CMK (cell line): Measurements from ENCODE around the gene CCNE1.

ENCODE experiments used
- DNase-seq: peaks from one replicate; pipeline ENCODE4 v3.0.0-alpha.2; 2010; ENCODE audit warnings: low read depth

The CCNE1 gene

GRCh38 chr19:29844891-29845573 lies 33.2 kb downstream of the CCNE1 start:
- peak; percentile 78 for DNase-seq

DNA sequence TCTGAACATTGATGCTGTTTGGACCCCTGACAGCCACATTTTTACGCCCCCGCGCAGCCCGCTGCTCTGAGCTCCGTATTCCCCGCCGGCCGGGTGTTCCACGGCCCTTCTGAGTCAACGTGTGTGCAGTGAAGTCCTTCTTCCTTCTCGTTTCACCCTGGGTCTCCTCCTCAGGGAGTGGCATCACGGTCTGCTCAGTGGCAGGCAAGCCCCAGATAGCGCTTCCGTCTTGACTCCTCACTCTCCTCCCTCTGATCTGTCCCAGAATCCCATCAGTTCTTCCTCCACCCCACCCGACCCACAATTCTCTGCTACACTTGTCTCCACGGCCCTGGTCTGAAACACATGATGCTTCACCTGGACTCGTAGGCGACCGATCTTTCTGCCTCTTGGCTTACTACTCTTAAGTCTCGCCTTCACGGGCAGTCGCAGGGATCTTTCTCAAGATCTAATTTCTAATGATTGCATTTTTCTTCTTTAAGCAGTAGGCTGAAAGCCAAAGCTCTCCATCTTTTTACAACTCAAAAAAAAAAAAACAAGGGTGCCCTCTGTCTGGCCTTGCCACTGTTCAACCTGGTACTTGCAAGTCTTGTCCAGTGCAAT lies 33.9 kb downstream of the CCNE1 start:
- no peak for DNase-seq

- DNase-seq = no peak
Observed at GRCh38 chr19:29849208-29849607, 37.4 kb downstream of the CCNE1 start.

- no peak for DNase-seq
Observed at GRCh38 chr19:29850482-29850881, 38.7 kb downstream of the CCNE1 start.

GRCh38 chr19:29851769-29852521 lies 40.2 kb downstream of the CCNE1 start:
- DNase-seq = no peak

DNA sequence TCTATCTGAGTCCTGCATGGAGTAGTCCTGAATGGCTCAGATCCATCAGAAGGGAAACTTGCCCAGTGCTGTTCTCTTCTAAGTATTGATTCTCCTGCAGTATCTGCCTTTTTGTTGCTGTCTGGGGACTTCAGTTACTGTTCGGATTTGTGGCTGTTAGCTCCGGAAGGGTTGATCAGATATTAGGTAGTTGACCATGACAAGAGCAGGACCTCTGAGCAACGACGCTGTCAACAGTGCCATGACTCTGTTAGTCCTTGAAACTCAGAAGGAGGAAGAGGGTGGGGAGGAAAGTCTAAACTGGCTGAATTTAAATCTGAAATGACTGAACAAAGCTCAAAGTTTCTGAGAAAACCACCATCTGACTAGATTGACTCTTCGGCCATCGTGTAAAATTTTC lies 42.2 kb downstream of the CCNE1 start:
- no peak for DNase-seq

- DNase-seq = no peak
Observed at GRCh38 chr19:29855087-29855486, 43.3 kb downstream of the CCNE1 start.

DNA sequence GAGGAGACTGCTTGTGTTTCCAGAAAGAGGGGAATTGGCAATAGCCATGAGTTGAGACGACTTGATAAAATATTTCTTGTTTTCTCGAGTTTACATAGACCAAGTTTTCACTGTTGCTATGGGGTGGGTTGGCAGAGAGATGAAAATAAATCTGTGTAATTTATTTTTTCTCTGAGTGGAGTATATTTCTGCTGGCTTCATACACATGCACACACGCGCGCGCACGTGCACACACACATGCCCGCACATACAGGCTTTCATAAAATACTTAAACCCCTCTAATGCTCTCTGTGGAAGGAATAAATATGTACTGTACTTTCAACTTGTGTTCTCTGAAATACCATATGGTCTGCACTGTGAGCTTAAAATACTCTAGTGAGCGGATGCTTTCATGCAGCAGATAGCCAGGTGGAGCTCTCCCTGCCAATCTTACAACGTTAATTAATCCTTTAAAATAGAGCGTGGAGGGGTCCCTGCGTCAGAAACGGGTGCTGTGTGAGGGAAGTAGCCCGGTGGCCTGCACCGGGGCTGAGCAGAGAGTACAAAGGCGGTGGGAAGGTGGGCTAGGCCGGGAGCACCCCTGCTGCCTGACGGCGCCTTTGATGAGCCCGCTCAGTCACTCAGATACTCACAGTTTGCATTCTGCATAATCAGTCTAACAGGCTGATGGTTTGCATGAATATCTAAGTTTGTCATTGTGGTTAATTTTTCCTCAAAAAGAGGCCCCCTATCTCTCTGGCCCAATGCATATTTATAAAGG lies 44.1 kb downstream of the CCNE1 start:
- DNase-seq = no peak

- no peak for DNase-seq
Observed at GRCh38 chr19:29858000-29858596, 46.3 kb downstream of the CCNE1 start.

DNA sequence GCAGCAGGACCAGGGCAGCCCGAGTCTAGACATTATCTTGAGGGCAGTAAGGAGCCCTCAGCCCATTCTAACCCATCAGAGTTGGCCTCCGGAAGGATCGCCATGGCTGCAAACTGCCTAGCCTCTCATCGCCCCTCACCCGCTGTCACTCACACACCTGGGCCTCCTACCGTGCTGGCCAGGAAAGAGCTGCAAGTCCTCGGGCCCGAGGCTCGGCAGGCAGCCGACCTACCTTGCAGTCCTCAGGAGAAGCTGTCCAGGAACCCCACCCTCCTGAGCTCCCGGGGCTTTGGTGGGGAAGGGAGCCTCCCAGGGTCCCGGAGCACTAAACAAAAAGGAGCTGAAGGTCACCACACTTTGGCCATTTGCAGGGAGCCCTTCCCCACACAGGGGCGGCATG lies 46.8 kb downstream of the CCNE1 start:
- DNase-seq = no peak

DNA sequence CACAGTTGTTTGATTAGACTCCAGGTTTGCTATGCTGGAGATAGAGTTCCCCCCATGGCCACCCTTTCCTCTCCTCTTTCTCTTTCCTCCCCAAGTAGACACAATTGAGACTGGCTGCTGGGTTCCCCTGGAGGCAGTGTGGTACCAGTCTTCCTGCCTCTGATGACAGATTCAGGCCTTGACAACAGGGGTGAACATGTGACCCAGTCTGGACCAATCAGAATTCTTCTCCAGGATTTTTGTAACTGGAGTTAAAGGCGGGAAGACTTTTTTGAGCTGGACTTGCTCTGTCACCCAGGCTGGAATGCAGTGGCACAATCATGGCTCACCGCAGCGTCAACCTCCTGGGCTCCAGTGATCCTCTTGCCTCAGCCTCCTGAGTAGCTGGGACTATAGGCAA lies 48.7 kb downstream of the CCNE1 start:
- no peak for DNase-seq

DNA sequence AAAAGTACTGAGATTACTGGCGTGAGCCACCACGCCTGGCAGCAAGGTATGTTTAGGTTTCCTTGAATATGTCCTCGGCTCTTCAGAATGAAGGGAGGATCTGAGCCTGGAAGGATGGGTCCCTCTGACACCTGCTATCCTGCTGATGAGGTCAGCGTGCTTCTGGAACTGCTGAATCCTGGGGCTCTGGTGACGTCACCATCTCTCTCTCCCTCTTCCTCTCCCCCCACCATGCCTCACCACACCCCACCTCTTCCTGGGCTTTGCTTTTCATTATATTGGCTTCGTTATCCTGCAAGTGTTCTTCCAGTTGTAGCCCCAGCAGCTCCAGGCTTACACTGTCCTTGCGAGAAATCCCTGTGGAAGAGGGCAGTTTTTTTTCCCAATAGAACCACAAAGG lies 49.8 kb downstream of the CCNE1 start:
- DNase-seq = no peak

DNA sequence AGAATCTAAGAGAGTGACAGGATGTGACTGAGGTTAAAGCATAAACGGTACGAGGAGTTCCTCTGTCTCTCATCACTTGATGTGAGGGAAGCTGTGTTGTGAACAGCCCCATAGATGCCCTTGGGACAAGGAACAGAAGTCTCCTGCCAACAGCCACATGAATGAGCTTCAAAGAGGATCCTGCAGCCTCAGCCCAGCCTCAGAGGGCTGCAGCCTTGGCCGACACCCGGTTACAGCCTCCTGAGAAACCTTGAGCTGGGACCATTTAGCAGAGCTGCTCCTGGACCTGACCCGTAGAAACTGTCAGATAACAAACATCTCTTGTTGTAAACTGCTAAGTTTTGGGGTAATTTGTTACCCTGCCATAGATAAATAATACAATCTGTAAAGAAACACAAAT lies 54.2 kb downstream of the CCNE1 start:
- no peak for DNase-seq

- DNase-seq = no peak
Observed at GRCh38 chr19:29867984-29868383, 56.2 kb downstream of the CCNE1 start.

GRCh38 chr19:29871143-29871542 lies 59.4 kb downstream of the CCNE1 start:
- DNase-seq = no peak

GRCh38 chr19:29872224-29872731 lies 60.5 kb downstream of the CCNE1 start:
- no peak for DNase-seq

GRCh38 chr19:29873024-29873800 lies 61.4 kb downstream of the CCNE1 start:
- no peak for DNase-seq
